Measurements from ENCODE around the gene NRBF2.

DNA sequence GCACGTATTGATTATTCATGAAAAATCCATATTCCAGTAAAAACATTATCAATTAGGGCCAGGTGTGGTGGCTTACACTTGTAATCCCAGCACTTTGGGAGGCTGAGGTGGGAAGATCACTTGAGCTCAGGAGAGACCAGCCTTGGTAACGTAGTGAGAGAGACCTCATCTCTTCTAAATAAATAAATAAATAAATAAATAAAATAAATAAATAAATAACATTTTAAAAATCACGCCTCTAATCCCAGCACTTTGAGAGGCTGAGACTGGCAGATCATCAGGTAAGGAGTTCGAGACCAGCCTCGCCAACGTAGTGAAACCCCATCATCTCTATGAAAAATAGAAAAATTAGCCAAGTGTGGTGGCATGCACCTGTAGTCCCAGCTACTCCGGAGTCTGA, 32.1 kb downstream of the NRBF2 start:
- TF ChIP-seq, protein P1, sequence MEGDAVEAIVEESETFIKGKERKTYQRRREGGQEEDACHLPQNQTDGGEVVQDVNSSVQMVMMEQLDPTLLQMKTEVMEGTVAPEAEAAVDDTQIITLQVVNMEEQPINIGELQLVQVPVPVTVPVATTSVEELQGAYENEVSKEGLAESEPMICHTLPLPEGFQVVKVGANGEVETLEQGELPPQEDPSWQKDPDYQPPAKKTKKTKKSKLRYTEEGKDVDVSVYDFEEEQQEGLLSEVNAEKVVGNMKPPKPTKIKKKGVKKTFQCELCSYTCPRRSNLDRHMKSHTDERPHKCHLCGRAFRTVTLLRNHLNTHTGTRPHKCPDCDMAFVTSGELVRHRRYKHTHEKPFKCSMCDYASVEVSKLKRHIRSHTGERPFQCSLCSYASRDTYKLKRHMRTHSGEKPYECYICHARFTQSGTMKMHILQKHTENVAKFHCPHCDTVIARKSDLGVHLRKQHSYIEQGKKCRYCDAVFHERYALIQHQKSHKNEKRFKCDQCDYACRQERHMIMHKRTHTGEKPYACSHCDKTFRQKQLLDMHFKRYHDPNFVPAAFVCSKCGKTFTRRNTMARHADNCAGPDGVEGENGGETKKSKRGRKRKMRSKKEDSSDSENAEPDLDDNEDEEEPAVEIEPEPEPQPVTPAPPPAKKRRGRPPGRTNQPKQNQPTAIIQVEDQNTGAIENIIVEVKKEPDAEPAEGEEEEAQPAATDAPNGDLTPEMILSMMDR (IDR thresholded peaks at IDR 0.05 in 2 of 3, conservative IDR thresholded peaks at IDR 0.05 in 1 of 3; ENCODE audit: insufficient read depth in 2 of 3, low read depth in 1 of 3, low read length in 3 of 3), result no peak
- no peak for TF ChIP-seq ZNF174 (CRISPR knock-in tag; IDR thresholded peaks at IDR 0.05)
- no peak for TF ChIP-seq SMARCA4 (IDR thresholded peaks at IDR 0.05)
- TF ChIP-seq BRF1 (IDR thresholded peaks at IDR 0.05; ENCODE audit: borderline replicate concordance, extremely low read depth, insufficient read length), result no peak
- TF ChIP-seq, protein P2, sequence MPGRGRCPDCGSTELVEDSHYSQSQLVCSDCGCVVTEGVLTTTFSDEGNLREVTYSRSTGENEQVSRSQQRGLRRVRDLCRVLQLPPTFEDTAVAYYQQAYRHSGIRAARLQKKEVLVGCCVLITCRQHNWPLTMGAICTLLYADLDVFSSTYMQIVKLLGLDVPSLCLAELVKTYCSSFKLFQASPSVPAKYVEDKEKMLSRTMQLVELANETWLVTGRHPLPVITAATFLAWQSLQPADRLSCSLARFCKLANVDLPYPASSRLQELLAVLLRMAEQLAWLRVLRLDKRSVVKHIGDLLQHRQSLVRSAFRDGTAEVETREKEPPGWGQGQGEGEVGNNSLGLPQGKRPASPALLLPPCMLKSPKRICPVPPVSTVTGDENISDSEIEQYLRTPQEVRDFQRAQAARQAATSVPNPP (IDR thresholded peaks at IDR 0.05; ENCODE audit: borderline replicate concordance, insufficient read depth, insufficient read length), result no peak
- TF ChIP-seq, protein P3, sequence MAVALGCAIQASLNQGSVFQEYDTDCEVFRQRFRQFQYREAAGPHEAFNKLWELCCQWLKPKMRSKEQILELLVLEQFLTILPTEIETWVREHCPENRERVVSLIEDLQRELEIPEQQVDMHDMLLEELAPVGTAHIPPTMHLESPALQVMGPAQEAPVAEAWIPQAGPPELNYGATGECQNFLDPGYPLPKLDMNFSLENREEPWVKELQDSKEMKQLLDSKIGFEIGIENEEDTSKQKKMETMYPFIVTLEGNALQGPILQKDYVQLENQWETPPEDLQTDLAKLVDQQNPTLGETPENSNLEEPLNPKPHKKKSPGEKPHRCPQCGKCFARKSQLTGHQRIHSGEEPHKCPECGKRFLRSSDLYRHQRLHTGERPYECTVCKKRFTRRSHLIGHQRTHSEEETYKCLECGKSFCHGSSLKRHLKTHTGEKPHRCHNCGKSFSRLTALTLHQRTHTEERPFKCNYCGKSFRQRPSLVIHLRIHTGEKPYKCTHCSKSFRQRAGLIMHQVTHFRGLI (CRISPR knock-in tag; IDR thresholded peaks at IDR 0.05), result no peak
- TF ChIP-seq EZH2 (IDR thresholded peaks at IDR 0.05; ENCODE audit: borderline replicate concordance, low read depth, low read length), result no peak
- TF ChIP-seq SIN3A (IDR thresholded peaks at IDR 0.05; ENCODE audit: borderline replicate concordance in 2 of 2, control insufficient read depth in 1 of 2, low read depth in 2 of 2, low read length in 2 of 2), result no peak
- TF ChIP-seq POLR2AphosphoS2 (IDR thresholded peaks at IDR 0.05; ENCODE audit: low read length), result no peak; the same call in 1 of the 2 replicates
- TF ChIP-seq FOXA1 (IDR thresholded peaks at IDR 0.05; ENCODE audit: borderline replicate concordance), result no peak
- TF ChIP-seq LEF1 (IDR thresholded peaks at IDR 0.05), result no peak
- TF ChIP-seq CBFB (CRISPR knock-in tag; IDR thresholded peaks at IDR 0.05), result no peak
- TF ChIP-seq ZNF224 (CRISPR knock-in tag; IDR thresholded peaks at IDR 0.05), result no peak
